GM12891 (cell line): ENCODE measurements around the gene TBC1D22A.

Source experiments
- POLR2A ChIP-seq: IDR thresholded peaks from 2 replicates; pipeline ENCODE4 v1.6.1; 2011; ENCODE audit warnings: low read depth, low read length, control low read depth
- POLR2AphosphoS5 ChIP-seq: IDR thresholded peaks from 2 replicates; pipeline ENCODE4 v1.6.1; 2011; ENCODE audit warnings: low read depth, low read length, control low read depth
- POU2F2 ChIP-seq: IDR thresholded peaks from 2 replicates; pipeline ENCODE4 v1.6.1; 2011; ENCODE audit warnings: low read depth, mild to moderate bottlenecking, control low read depth, low read length, moderate library complexity
- TAF1 ChIP-seq: IDR thresholded peaks from 2 replicates; pipeline ENCODE4 v1.6.1; 2011; ENCODE audit warnings: low read depth, low read length, control low read depth

DNA sequence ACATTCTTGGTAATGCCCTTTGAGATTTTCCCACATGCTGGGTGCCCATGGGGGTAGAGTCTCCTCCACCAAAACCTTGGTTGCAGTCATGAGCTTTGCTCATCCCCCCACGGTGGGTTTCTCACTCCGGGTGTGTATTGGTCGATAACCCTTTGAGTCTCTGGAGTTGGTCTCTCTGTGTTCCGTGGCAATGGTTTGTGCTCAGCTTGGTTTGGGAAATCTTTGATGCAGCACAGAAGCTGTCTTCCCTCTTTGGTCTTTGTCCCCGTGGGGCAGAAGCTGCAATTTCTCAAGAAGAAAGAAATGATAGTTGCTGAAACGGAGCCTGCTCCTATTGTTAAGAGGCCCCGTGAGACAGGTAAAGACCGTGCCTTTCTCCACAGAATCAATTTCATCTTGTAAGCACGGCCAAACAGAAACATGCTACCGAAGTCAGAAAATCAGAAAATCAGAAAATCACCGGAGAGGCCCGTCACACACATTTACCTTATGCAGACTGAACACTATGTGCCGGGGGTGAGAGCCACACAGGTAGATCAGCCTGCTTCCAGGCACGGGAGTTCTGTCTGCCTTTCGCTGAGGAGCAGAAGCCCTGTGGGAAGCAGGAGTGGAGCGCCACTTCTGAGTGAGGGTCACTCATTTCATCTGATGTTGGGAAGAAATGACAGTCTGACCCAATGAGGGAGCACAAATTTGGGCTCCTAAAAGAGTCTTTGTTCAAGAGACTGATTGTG is 186.1 kb downstream of the TBC1D22A start:
- TF ChIP-seq POLR2AphosphoS5 (no peak), POLR2A (no peak), TAF1 (no peak), POU2F2 (no peak)
